Measurements from ENCODE around the gene IGF1R. TPM values are rescaled to one million over a fixed set of nuclear protein-coding genes. Genes with fewer than 3 reads are reported as not detected.
A peak's percentile ranks its signal among the peaks of the same experiment; 100 is the strongest.

Gene IGF1R
- total RNA-seq, 2 donors from 2014 or later, result 115 to 119 TPM

- peaks cover 57% of the 10 kb centered on the region for H3K4me1 Mint-ChIP-seq
- H3K9me3 Mint-ChIP-seq, result no peaks in the 10 kb centered on the region
- H3K27ac Mint-ChIP-seq, result peak overlapping the region; percentile 60
- H3K4me3 Mint-ChIP-seq, result no peak overlapping the region
- peaks cover 5% of the 10 kb centered on the region for H3K36me3 ChIP-seq (ENCODE audit: control insufficient read depth, insufficient read depth, low read length)
- H3K36me3 Mint-ChIP-seq (ENCODE audit: low read depth), result peaks cover 2% of the 10 kb centered on the region
- no peak for DNase-seq
- H3K27me3 Mint-ChIP-seq (ENCODE audit: insufficient read depth), result no peaks in the 10 kb centered on the region
- 87 to 96% methylated on average over 4 to 8 of the region's 9 CpGs for WGBS, 2 experiments (ENCODE audit: insufficient coverage in 1 of 2, insufficient read length in 1 of 2)
- TF ChIP-seq, protein P1, sequence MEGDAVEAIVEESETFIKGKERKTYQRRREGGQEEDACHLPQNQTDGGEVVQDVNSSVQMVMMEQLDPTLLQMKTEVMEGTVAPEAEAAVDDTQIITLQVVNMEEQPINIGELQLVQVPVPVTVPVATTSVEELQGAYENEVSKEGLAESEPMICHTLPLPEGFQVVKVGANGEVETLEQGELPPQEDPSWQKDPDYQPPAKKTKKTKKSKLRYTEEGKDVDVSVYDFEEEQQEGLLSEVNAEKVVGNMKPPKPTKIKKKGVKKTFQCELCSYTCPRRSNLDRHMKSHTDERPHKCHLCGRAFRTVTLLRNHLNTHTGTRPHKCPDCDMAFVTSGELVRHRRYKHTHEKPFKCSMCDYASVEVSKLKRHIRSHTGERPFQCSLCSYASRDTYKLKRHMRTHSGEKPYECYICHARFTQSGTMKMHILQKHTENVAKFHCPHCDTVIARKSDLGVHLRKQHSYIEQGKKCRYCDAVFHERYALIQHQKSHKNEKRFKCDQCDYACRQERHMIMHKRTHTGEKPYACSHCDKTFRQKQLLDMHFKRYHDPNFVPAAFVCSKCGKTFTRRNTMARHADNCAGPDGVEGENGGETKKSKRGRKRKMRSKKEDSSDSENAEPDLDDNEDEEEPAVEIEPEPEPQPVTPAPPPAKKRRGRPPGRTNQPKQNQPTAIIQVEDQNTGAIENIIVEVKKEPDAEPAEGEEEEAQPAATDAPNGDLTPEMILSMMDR (conservative IDR thresholded peaks at IDR 0.05), result no peak
- no peaks in the 10 kb centered on the region for H3K27me3 ChIP-seq (ENCODE audit: control insufficient read depth, insufficient read depth, low read length, poor library complexity, severe bottlenecking)
- H3K9me3 ChIP-seq (ENCODE audit: control insufficient read depth, low read length), result no peaks in the 10 kb centered on the region
- no peak overlapping the region for H3K9ac ChIP-seq (ENCODE audit: extremely low read depth, low read length, poor library complexity, severe bottlenecking)
- H3K4me1 ChIP-seq (ENCODE audit: control insufficient read depth, insufficient read depth, low read length), result peaks cover 22% of the 10 kb centered on the region
- H3K27ac ChIP-seq (ENCODE audit: low read depth, low read length), result no peak overlapping the region
- peak overlapping the region; percentile 3 for H3K4me3 ChIP-seq (ENCODE audit: low read length)
These were observed 34.8 kb downstream of the IGF1R start for GRCh38 chr15:98682992-98683701.

GRCh38 chr15:98683831-98684230, 35.5 kb downstream of the IGF1R start:
- H3K27ac ChIP-seq (ENCODE audit: low read depth, low read length), result no peak overlapping the region

DNA sequence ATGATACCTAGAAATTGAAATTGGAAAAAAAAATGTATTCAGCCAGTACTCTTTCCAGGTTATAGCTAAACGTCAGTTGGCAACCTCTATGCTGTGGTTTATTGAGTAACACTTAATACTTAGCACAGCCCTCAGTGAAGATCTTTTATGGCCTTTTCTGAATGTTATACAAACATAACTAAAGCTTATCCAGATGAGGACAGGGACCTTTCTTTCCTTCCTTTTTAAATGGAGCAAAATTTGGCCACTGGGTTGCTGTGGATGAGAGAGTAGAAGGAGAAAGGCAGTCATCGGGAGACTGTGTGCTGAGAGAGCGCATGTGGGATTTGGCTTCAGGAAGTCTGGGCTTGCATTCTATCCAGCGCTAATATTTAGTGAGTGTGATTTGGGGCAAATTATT, 36.1 kb downstream of the IGF1R start:
- Mint-ChIP-seq H3K27me3 (ENCODE audit: insufficient read depth) (no peaks in the 10 kb centered on the region), H3K36me3 (ENCODE audit: low read depth) (peaks cover 4% of the 10 kb centered on the region), H3K9me3 (no peaks in the 10 kb centered on the region), H3K4me1 (peaks cover 60% of the 10 kb centered on the region), H3K27ac (no peak overlapping the region), H3K4me3 (no peak overlapping the region)
- no peak for DNase-seq
- no peak overlapping the region for H3K27ac ChIP-seq (ENCODE audit: low read depth, low read length)
- no peaks in the 10 kb centered on the region for H3K27me3 ChIP-seq (ENCODE audit: control insufficient read depth, insufficient read depth, low read length, poor library complexity, severe bottlenecking)
- 87 to 100% methylated on average over 3 to 4 of the region's 4 CpGs for WGBS, 2 experiments (ENCODE audit: insufficient coverage in 1 of 2, insufficient read length in 1 of 2)
- no peaks in the 10 kb centered on the region for H3K9me3 ChIP-seq (ENCODE audit: control insufficient read depth, low read length)
- H3K9ac ChIP-seq (ENCODE audit: extremely low read depth, low read length, poor library complexity, severe bottlenecking), result no peak overlapping the region
- peaks cover 22% of the 10 kb centered on the region for H3K4me1 ChIP-seq (ENCODE audit: control insufficient read depth, insufficient read depth, low read length)
- H3K36me3 ChIP-seq (ENCODE audit: control insufficient read depth, insufficient read depth, low read length), result peaks cover 5% of the 10 kb centered on the region
- TF ChIP-seq, protein P1 (conservative IDR thresholded peaks at IDR 0.05), result no peak
- no peak overlapping the region for H3K4me3 ChIP-seq (ENCODE audit: low read length)

More at GRCh38 chr15:98683831-98684230, 35.5 kb downstream of the IGF1R start:
- Histone ChIP-seq H3K4me1 (ENCODE audit: control insufficient read depth, insufficient read depth, low read length) (peaks cover 22% of the 10 kb centered on the region), H3K9me3 (ENCODE audit: control insufficient read depth, low read length) (no peaks in the 10 kb centered on the region), H3K27me3 (ENCODE audit: control insufficient read depth, insufficient read depth, low read length, poor library complexity, severe bottlenecking) (no peaks in the 10 kb centered on the region), H3K36me3 (ENCODE audit: control insufficient read depth, insufficient read depth, low read length) (peaks cover 5% of the 10 kb centered on the region), H3K9ac (ENCODE audit: extremely low read depth, low read length, poor library complexity, severe bottlenecking) (no peak overlapping the region), H3K4me3 (ENCODE audit: low read length) (peak overlapping the region; percentile 3)
- peak overlapping the region; percentile 60 for H3K27ac Mint-ChIP-seq
- TF ChIP-seq, protein P1 (conservative IDR thresholded peaks at IDR 0.05), result no peak
- H3K27me3 Mint-ChIP-seq (ENCODE audit: insufficient read depth), result no peaks in the 10 kb centered on the region
- no peak for DNase-seq
- no peaks in the 10 kb centered on the region for H3K9me3 Mint-ChIP-seq
- H3K36me3 Mint-ChIP-seq (ENCODE audit: low read depth), result peaks cover 2% of the 10 kb centered on the region
- H3K4me3 Mint-ChIP-seq, result no peak overlapping the region
- peaks cover 62% of the 10 kb centered on the region for H3K4me1 Mint-ChIP-seq
- WGBS, 2 experiments (ENCODE audit: insufficient coverage in 1 of 2, insufficient read length in 1 of 2), result 67 to 68% methylated on average over 4 to 5 of the region's 5 CpGs
